Skeletal muscle satellite cell (primary cell): ENCODE results near the gene ACBD5. TPM values are rescaled to one million over a fixed set of nuclear protein-coding genes. Genes with fewer than 3 reads are reported as not detected.
A peak's percentile ranks its signal among the peaks of the same experiment; 100 is the strongest.
"Not testable (repeated sequence)": the region's sequence is repeated elsewhere in the genome, so short reads cannot be mapped to it uniquely, and the experiment has no call there.

Experiments used
- H3K27me3 ChIP-seq: 2 replicates; pipeline ENCODE4 v1.7.0; 2013; ENCODE audit warnings: low read length; ENCODE audit not compliant: control insufficient read depth, insufficient read depth
- H3K36me3 ChIP-seq: 2 replicates; pipeline ENCODE4 v1.7.0; 2013; ENCODE audit warnings: mild to moderate bottlenecking, control low read depth, low read length; ENCODE audit not compliant: insufficient read depth
- H3K4me1 ChIP-seq: 2 replicates; pipeline ENCODE4 v1.7.0; 2013; ENCODE audit warnings: low read length; ENCODE audit not compliant: control insufficient read depth, insufficient read depth
- H3K4me2 ChIP-seq: 2 replicates; pipeline ENCODE4 v1.7.0; 2013; ENCODE audit warnings: mild to moderate bottlenecking, low read length
- H3K4me3 ChIP-seq: 2 replicates; pipeline ENCODE4 v1.7.0; 2013; ENCODE audit warnings: low read length
- H3K9ac ChIP-seq: 2 replicates; pipeline ENCODE4 v1.7.0; 2013; ENCODE audit warnings: mild to moderate bottlenecking, low read depth, low read length, moderate library complexity
- H3K9me3 ChIP-seq: replicated peaks from 2 replicates; pipeline ENCODE4 v1.7.0; 2013; ENCODE audit warnings: mild to moderate bottlenecking, control low read depth, low read length
- total RNA-seq: library from RNA; depleted of rRNA; stranded (reverse); fragments of >200 nt; gene quantifications from 2 replicates; pipeline ENCODE4 v1.2.3, GENCODE V29; 2012; rRNA removed

ACBD5 gene
- total RNA-seq: 16.0 and 18.3 TPM in 2 replicates

DNA sequence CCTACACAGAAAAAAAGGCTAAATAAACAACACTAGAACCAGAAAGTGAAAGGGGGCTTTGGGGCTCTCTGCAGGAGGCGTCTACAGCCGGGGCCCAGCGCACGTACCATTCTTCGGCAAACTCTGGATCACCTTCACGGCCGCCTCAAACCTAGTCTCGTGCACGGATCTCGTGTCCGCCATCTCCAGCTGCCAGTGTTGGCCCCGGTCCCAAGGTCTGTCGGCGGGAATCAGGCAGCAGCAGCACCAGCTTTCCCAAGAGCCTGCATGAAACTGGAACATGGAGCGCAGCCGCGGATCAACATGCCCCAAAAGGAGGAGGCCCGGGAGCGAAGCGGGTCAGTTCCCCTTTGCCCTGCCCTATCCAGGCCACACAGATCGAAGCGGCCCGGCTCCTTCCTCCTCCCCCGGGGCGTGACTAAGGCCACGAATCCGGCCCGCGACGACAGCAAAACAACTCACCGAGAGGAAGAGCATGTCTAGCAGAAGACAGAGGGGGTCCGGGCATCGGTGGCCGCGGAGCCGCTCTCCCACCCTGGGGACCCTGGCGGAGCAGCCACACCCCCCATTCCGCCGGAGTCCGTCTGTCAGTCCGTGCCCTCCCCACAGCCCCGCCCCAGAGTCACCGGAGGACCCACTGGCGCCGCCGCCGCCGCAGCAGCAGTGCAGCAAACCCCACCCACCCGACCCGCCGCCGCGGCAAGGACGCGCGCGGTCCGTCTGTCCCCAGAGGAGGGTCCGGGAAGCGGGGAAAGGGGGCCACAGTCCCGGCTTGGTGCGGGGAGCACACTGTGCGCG, at the start of gene ACBD5:
ACBD5 (minus strand) TSS at position 586 of the 798 bp plus-strand sequence; CDS start at position 477, 109 bp downstream.
- H3K27me3 ChIP-seq: no peaks in the 10 kb centered on the region
- H3K9ac ChIP-seq: peak within 1 kb of the TSS; percentile 81
- peaks cover 15% of the 10 kb centered on the region for H3K4me1 ChIP-seq
- H3K36me3 ChIP-seq: no peaks in the 10 kb centered on the region
- H3K9me3 ChIP-seq: no peaks in the 10 kb centered on the region
- peak within 1 kb of the TSS; percentile 80 for H3K4me3 ChIP-seq
- peak within 1 kb of the TSS; percentile 79 for H3K4me2 ChIP-seq

- Histone ChIP-seq H3K4me3 (no peak overlapping the region), H3K9me3 (no peaks in the 10 kb centered on the region), H3K4me1 (no peaks in the 10 kb centered on the region), H3K4me2 (no peak overlapping the region), H3K27me3 (peaks cover 4% of the 10 kb centered on the region), H3K36me3 (no peaks in the 10 kb centered on the region), H3K9ac (no peak overlapping the region)
Observed at GRCh38 chr10:27285093-27285492, 44.5 kb upstream of the ACBD5 start.

DNA sequence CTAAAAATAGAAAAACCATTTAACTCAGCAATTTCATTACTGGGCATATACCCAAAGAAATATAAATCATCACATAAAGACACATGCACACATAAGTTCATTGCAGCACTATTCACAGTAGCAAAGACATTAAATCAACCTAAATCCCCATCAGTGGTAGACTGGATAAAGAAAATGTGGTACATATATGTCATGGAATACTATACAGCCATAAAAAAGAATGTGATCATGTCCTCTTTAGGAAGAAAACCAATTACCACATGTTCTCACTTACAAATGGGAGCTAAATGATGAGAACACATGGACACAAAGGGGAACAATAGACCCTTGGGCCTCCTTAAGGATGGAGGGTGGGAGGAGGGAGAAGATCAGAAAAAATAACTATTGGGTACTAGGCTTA, 36.0 kb upstream of the ACBD5 start:
- H3K4me1 ChIP-seq: no peaks in the 10 kb centered on the region
- no peaks in the 10 kb centered on the region for H3K9me3 ChIP-seq
- no peak overlapping the region for H3K4me3 ChIP-seq
- no peak overlapping the region for H3K9ac ChIP-seq
- H3K27me3 ChIP-seq: peaks cover 8% of the 10 kb centered on the region
- no peaks in the 10 kb centered on the region for H3K36me3 ChIP-seq
- no peak overlapping the region for H3K4me2 ChIP-seq

- not testable (repeated sequence) for H3K4me3 ChIP-seq, H3K4me2 ChIP-seq, H3K9ac ChIP-seq, H3K4me1 ChIP-seq, H3K9me3 ChIP-seq, H3K36me3 ChIP-seq
- H3K27me3 ChIP-seq: peaks cover 14% of the 10 kb centered on the region
Observed at GRCh38 chr10:27266025-27266424, 25.4 kb upstream of the ACBD5 start.

- H3K9me3 ChIP-seq, H3K36me3 ChIP-seq, H3K4me2 ChIP-seq, H3K4me3 ChIP-seq, H3K9ac ChIP-seq, H3K4me1 ChIP-seq: not testable (repeated sequence)
- peaks cover 46% of the 10 kb centered on the region for H3K27me3 ChIP-seq
Observed at GRCh38 chr10:27262788-27263187, 22.2 kb upstream of the ACBD5 start.

DNA sequence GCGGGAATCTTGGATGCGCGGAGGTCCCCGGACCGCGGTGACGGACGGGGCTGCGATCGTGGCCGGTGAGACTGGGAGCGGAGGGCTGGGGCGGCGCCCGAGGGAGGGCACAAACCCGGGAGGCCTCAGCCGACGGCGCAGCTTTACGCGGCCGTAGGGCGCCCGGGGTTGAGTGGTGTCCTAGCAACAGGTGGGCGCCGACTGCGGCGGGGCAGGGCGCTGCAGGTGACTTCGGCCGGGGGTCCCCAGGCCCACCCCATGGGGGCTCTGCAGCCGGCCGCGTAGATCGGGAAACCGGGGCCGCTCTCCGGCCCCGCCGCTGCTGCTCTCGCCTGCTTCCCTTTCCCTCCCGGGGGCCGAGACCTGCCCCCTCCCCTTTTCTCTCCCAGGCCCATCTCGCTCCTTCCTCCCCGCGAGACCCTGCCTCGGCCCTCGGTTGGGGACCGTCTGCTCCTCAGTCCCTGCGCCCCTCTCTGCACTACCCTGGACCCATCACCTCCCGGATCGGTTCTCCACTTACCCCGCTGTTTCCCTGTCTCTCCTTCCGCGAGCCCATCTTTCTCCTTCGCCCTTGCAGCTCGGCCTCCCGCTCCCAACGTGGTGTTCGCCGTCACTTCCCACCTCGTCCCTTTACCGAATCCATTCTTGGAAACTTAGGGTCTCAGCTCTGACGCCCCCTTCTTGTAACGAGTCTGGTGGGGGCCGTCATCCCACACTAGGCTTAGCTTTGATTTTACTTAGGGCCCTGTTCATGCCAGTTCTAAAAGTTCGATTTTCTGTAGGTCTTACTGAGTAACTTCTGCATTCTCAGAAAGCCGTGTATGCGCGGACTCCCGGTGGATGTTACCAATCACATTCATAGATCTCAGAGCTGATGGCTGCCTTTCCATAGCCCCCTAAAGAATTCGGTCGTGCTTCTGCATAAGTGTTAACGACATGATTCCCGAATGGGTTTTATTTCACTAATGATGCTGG, 18.5 kb upstream of the ACBD5 start:
- Histone ChIP-seq H3K4me1 (peaks cover 6% of the 10 kb centered on the region), H3K9me3 (no peaks in the 10 kb centered on the region), H3K27me3 (peaks cover 51% of the 10 kb centered on the region), H3K4me2 (peak overlapping the region; percentile 75), H3K4me3 (peak overlapping the region; percentile 56), H3K9ac (no peak overlapping the region), H3K36me3 (no peaks in the 10 kb centered on the region)

- Histone ChIP-seq H3K4me1 (peaks cover 6% of the 10 kb centered on the region), H3K27me3 (peaks cover 48% of the 10 kb centered on the region), H3K9me3 (no peaks in the 10 kb centered on the region), H3K4me3 (peak overlapping the region; percentile 56), H3K9ac (no peak overlapping the region), H3K36me3 (no peaks in the 10 kb centered on the region), H3K4me2 (peak overlapping the region; percentile 75)
Observed at GRCh38 chr10:27258492-27258837, 17.9 kb upstream of the ACBD5 start.

- peaks cover 6% of the 10 kb centered on the region for H3K4me1 ChIP-seq
- no peaks in the 10 kb centered on the region for H3K9me3 ChIP-seq
- no peak overlapping the region for H3K4me2 ChIP-seq
- H3K36me3 ChIP-seq: no peaks in the 10 kb centered on the region
- peaks cover 39% of the 10 kb centered on the region for H3K27me3 ChIP-seq
- H3K4me3 ChIP-seq: no peak overlapping the region
- H3K9ac ChIP-seq: no peak overlapping the region
Observed at GRCh38 chr10:27256299-27257189, 15.9 kb upstream of the ACBD5 start.

DNA sequence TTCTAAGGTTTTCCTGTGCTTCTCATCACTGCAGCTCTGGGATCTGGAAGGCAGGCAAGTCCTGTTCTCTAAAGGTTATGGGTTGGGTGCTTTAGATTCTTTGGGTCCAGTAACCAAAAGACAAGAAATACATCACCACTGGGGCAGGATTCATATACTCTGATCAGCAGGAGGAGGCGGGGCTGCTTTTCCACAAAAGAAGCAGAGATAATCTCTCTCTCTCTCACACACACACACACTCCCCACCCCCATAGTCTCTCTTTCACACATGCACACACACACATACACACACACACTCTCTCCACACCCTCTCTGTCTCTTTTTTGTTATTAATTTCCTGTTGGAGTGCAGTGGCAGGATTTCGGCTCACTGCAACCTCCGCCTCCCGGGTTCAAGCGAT, 13.0 kb upstream of the ACBD5 start:
- Histone ChIP-seq H3K9ac (no peak overlapping the region), H3K4me3 (no peak overlapping the region), H3K36me3 (no peaks in the 10 kb centered on the region), H3K4me2 (no peak overlapping the region), H3K4me1 (peaks cover under 1% of the 10 kb centered on the region), H3K27me3 (peaks cover 13% of the 10 kb centered on the region), H3K9me3 (no peaks in the 10 kb centered on the region)

DNA sequence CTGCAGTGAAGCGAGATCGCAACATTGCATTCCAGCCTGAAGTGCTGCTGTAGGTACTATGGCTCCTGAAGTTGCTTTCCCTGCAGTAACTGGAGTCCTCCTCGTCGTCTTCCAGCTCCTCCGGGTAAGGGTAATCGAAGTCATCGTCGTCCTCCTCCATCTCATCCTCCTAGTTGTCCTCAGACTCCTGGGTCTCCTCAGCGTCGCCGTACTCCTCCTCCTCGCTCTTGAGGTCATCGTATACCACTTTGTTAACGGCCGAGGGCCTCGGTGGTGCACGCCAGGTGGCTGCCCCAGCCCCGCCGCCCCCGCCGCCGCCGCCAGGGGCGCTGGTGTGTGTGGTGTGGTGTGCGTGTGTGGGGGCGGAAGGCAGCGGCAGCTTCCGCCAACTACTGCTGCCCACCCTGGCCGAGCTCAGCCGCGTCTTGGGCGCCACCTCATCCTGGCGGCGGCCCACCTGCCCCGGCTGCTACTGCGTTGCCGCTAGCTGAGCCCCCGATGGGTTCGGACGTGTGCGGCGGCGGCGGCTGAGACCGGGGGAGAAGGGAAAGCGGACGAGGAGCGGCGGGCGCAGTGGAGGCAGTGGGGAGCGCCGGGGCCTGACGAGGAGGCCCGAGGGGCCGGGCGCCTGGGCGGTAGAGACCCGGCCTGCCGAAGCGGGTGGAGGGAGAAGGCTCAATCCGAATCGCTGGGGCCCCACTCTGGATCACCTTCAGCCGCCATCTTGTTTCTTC, 11.8 kb upstream of the ACBD5 start:
- Histone ChIP-seq H3K27me3 (peaks cover 1% of the 10 kb centered on the region), H3K4me2 (peak overlapping the region; percentile 67), H3K9me3 (no peaks in the 10 kb centered on the region), H3K4me1 (no peaks in the 10 kb centered on the region), H3K4me3 (peak overlapping the region; percentile 73), H3K9ac (peak overlapping the region; percentile 72), H3K36me3 (no peaks in the 10 kb centered on the region)
